ENCODE results near the gene LRCH4. TPM values are rescaled to one million over a fixed set of nuclear protein-coding genes. Genes with fewer than 3 reads are reported as not detected.

Gene LRCH4
- total and polyA plus RNA-seq, 2 of the 8 experiments (the other 6 are each of a cell fraction or from before 2014, with no cell fraction given): 15.5 to 36.6 TPM

GRCh38 chr7:100609958-100610357, 24.0 kb upstream of the LRCH4 start:
- Histone ChIP-seq H3K18ac (ENCODE audit: extremely low read depth, low read length) (no peak overlapping the region), H3K9me3 (ENCODE audit: insufficient read depth in 2 of 2, low read depth in 1 of 2, low read length in 1 of 2) (no peaks in the 10 kb centered on the region), H3K56ac (replicated peaks; ENCODE audit: insufficient read length, low read depth, low read length) (no peak overlapping the region), H3K23me2 (ENCODE audit: low read depth, low read length) (peaks cover 15% of the 10 kb centered on the region), H4K5ac (ENCODE audit: insufficient read length, low read depth, low read length) (no peak overlapping the region), H3K27ac (ENCODE audit: low read depth, low read length) (no peak overlapping the region), H3K4me3 (ENCODE audit: extremely low read depth in 1 of 4, insufficient read depth in 2 of 4, low read depth in 3 of 4, low read length in 4 of 4) (no peak overlapping the region), H3K27me3 (replicated peaks in 1 of 4; ENCODE audit: control insufficient read depth in 3 of 4, extremely low read depth in 1 of 4, insufficient read depth in 3 of 4, low read length in 3 of 4) (peaks cover 0 to 10% (median 4%) of the 10 kb centered on the region in 4 experiments; a peak in 2 of 7 replicates), H2AFZ (ENCODE audit: low read length) (no peak overlapping the region), H2BK20ac (ENCODE audit: low read length) (no peak overlapping the region), H4K20me1 (replicated peaks in 1 of 2; ENCODE audit: control insufficient read depth in 1 of 2, insufficient read depth in 2 of 2, low read length in 2 of 2) (peaks cover 0 to 2% of the 10 kb centered on the region in 2 experiments), H2BK12ac (ENCODE audit: low read depth, low read length) (no peak overlapping the region), H3K4me1 (replicated peaks in 1 of 4; ENCODE audit: control insufficient read depth in 3 of 4, insufficient read depth in 4 of 4, low read length in 3 of 4) (peaks cover 0 to 16% (median 7%) of the 10 kb centered on the region in 4 experiments; a peak in 4 of 7 replicates), H2BK5ac (ENCODE audit: low read depth, low read length) (no peak overlapping the region), H3K79me2 (ENCODE audit: control insufficient read depth in 1 of 2, insufficient read depth in 2 of 2, low read length in 2 of 2) (no peaks in the 10 kb centered on the region), H3K4me2 (ENCODE audit: insufficient read depth in 1 of 2, low read depth in 2 of 2, low read length in 2 of 2) (no peak overlapping the region), H3K4ac (replicated peaks; ENCODE audit: insufficient read length, low read depth, low read length) (no peak overlapping the region), H4K91ac (replicated peaks; ENCODE audit: insufficient read length, low read length) (no peak overlapping the region), H3K23ac (ENCODE audit: insufficient read length) (no peak overlapping the region), H3K14ac (ENCODE audit: insufficient read length) (no peak overlapping the region), H4K8ac (ENCODE audit: extremely low read depth, insufficient read depth, low read length) (no peak overlapping the region), H3K36me3 (ENCODE audit: control insufficient read depth in 2 of 4, insufficient read depth in 4 of 4, low read length in 3 of 4) (peaks cover 0 to 7% (median under 1%) of the 10 kb centered on the region in 4 experiments; a peak in 3 of 8 replicates), H2BK120ac (replicated peaks; ENCODE audit: low read depth, low read length) (no peak overlapping the region), H3K9ac (replicated peaks in 1 of 4; ENCODE audit: extremely low read depth in 1 of 4, low read depth in 3 of 4, low read length in 3 of 4) (no peak overlapping the region), H3K79me1 (ENCODE audit: low read depth, low read length) (no peaks in the 10 kb centered on the region), H2AK5ac (ENCODE audit: low read depth, low read length) (no peak overlapping the region), H2BK15ac (ENCODE audit: low read length) (no peak overlapping the region)
- WGBS, 2 experiments (ENCODE audit: extremely low coverage in 1 of 2, insufficient coverage in 1 of 2, insufficient read length in 1 of 2, insufficient replicate concordance in 2 of 2, low coverage in 1 of 2, low lambda C conversion rate in 2 of 2, missing lambda C conversion rate in 1 of 2): 91% methylated on average over 5 of the region's 5 CpGs; no CpG with 5 or more reads in 1 of the 2 experiments
- TF ChIP-seq RXRA (IDR thresholded peaks at IDR 0.05; ENCODE audit: insufficient read depth, low read depth, low read length) (no peak), CTCF (IDR thresholded peaks at IDR 0.05; ENCODE audit: control extremely low read depth in 1 of 3, insufficient read depth in 1 of 3, low read depth in 1 of 3, low read length in 3 of 3) (no peak), CHD1 (IDR thresholded peaks at IDR 0.05; ENCODE audit: low read depth, low read length) (no peak), BCL11A (IDR thresholded peaks at IDR 0.05; ENCODE audit: low read depth in 2 of 2, low read length in 2 of 2) (no peak), RFX5 (IDR thresholded peaks at IDR 0.05; ENCODE audit: borderline replicate concordance, low read depth, low read length) (no peak), KDM4A (IDR thresholded peaks at IDR 0.05; ENCODE audit: low read depth, low read length, severe bottlenecking) (no peak), JUN (IDR thresholded peaks at IDR 0.05; ENCODE audit: low read depth, low read length) (no peak), POU5F1 (IDR thresholded peaks at IDR 0.05; ENCODE audit: low read depth, low read length) (no peak)
- no peak for FAIRE-seq
- POLR2A ChIA-PET (ENCODE audit: partially characterized antibody): interaction anchor here (1.5 kb wide), 1 partner anchor 26 kb away, joined by 4 read pairs; no protein-coding TSS in a partner anchor
- CTCF ChIA-PET (ENCODE audit: partially characterized antibody): interaction anchor here (8.8 kb wide), 1 partner anchor 19 kb away, joined by 73 read pairs; no protein-coding TSS in a partner anchor
- DNase-seq (ENCODE audit: low read depth in 1 of 2, low spot score in 2 of 2): no peak

Data from H1 (cell line).